ENCODE data around the gene MAPK8. TPM values are rescaled to one million over a fixed set of nuclear protein-coding genes. Genes with fewer than 3 reads are reported as not detected.

MAPK8 gene
- total and polyA plus RNA-seq, 9 of the 15 experiments (the other 6 are each of a cell fraction or from before 2014, with no cell fraction given), result 6.4 to 159 (median 71.0) TPM

DNA sequence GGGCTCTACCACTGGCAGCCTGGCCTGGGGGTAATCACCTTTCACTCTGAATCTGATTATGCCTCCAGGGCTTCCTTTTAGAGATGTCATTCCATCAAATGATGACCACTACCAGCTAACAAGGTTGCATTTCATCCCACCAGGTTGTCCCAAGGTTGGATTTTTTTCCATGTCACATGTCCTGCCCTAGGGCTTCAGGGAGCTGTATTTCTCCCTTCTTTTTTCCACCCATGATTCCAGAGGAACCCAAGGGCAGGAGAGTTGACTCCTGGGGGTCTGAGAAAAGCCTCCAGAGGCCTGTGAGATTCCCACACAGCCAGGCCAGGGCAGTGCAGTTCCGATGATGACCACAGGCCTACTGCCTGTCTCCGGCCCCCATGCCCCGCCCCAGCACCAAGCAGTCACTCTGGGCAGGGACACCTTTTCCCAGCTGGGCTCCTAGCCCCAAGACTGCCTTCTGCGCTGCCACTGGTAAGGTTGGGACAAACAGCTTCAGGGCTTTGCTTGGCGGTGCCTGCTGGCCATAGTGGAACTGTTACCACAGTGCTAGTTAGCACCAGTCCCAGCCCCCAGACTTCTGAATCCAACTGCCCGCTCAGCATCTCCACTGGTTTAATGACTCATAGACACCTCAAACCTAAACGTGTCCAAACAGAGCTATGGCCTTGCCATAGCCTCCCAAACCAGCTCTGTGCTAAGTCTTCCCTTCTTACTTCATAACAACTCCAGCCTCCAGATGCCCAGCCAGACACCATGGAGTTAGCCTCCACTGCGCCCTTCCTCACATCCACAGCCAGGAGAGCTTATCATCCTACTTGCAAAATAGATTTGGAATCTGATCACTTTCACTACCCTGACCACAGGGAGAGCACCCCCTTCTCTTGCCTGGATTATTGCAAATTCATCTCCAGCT lies 164.7 kb downstream of the MAPK8 start (continued):
- TF ChIP-seq ZNF740 (CRISPR knock-in tag; IDR thresholded peaks at IDR 0.05) (no peak), ZNF740 (tag; IDR thresholded peaks at IDR 0.05) (peak in 1 of 2 experiments; percentile 40; a peak in 2 of 4 replicates), SREBF1 (IDR thresholded peaks at IDR 0.05; ENCODE audit: borderline replicate concordance, low read depth, low read length) (0 out of 2 replicates have a peak, but pooled peaks have one; percentile 11), DMBX1 (CRISPR knock-in tag; IDR thresholded peaks at IDR 0.05; ENCODE audit: borderline replicate concordance) (peak; percentile 92; the same call in 1 of the 2 replicates), WHSC1 (IDR thresholded peaks at IDR 0.05; ENCODE audit: low read length) (peak; percentile 48), RAD21 (CRISPR knock-in tag; conservative IDR thresholded peaks at IDR 0.05 in 1 of 2, IDR thresholded peaks at IDR 0.05 in 1 of 2) (peak in 1 of 2 experiments; percentile 37; a peak in 1 of 4 replicates), FOSL1 (tag; conservative IDR thresholded peaks at IDR 0.05) (peak; percentile 62), ZNF583 (CRISPR knock-in tag; IDR thresholded peaks at IDR 0.05) (peak; percentile 24; the same call in 1 of the 2 replicates), BRF1 (IDR thresholded peaks at IDR 0.05; ENCODE audit: borderline replicate concordance, extremely low read depth, insufficient read length) (no peak), E4F1 (CRISPR knock-in tag; IDR thresholded peaks at IDR 0.05; ENCODE audit: borderline replicate concordance) (no peak), SMAD3 (CRISPR knock-in tag; conservative IDR thresholded peaks at IDR 0.05) (no peak; the same call in 1 of the 2 replicates), ZBTB17 (CRISPR knock-in tag; IDR thresholded peaks at IDR 0.05) (peak; percentile 63; the same call in 1 of the 2 replicates), NR4A1 (CRISPR knock-in tag; IDR thresholded peaks at IDR 0.05) (peak; percentile 57; the same call in 1 of the 2 replicates), NR4A1 (tag; IDR thresholded peaks at IDR 0.05) (no peak; the same call in 1 of the 2 replicates), MBD2 (IDR thresholded peaks at IDR 0.05; ENCODE audit: borderline replicate concordance, low read depth) (no peak)
- TF ChIP-seq, protein P1, sequence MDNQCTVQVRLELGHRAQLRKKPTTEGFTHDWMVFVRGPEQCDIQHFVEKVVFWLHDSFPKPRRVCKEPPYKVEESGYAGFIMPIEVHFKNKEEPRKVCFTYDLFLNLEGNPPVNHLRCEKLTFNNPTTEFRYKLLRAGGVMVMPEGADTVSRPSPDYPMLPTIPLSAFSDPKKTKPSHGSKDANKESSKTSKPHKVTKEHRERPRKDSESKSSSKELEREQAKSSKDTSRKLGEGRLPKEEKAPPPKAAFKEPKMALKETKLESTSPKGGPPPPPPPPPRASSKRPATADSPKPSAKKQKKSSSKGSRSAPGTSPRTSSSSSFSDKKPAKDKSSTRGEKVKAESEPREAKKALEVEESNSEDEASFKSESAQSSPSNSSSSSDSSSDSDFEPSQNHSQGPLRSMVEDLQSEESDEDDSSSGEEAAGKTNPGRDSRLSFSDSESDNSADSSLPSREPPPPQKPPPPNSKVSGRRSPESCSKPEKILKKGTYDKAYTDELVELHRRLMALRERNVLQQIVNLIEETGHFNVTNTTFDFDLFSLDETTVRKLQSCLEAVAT (IDR thresholded peaks at IDR 0.05), result 0 out of 4 replicates have a peak, but pooled peaks of 1 of the 2 experiments have one; percentile 10
- TF ChIP-seq, protein P2, sequence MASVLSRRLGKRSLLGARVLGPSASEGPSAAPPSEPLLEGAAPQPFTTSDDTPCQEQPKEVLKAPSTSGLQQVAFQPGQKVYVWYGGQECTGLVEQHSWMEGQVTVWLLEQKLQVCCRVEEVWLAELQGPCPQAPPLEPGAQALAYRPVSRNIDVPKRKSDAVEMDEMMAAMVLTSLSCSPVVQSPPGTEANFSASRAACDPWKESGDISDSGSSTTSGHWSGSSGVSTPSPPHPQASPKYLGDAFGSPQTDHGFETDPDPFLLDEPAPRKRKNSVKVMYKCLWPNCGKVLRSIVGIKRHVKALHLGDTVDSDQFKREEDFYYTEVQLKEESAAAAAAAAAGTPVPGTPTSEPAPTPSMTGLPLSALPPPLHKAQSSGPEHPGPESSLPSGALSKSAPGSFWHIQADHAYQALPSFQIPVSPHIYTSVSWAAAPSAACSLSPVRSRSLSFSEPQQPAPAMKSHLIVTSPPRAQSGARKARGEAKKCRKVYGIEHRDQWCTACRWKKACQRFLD (CRISPR knock-in tag; IDR thresholded peaks at IDR 0.05), result peak; percentile 39; the same call in 1 of the 2 replicates

All from K562 (cell line).